C4-2B (cell line): ENCODE results near the gene ADARB2.

Experiments
- ZFX ChIP-seq: fragments of 450-650 bp; IDR thresholded peaks from 2 replicates; pipeline ENCODE4 v1.6.1; 2017
- TF ChIP-seq, protein P1 (sequence below): fragments of 450-650 bp; conservative IDR thresholded peaks from 2 replicates; pipeline ENCODE4 v1.5.1; 2017; ENCODE audit warnings: mild to moderate bottlenecking

DNA sequence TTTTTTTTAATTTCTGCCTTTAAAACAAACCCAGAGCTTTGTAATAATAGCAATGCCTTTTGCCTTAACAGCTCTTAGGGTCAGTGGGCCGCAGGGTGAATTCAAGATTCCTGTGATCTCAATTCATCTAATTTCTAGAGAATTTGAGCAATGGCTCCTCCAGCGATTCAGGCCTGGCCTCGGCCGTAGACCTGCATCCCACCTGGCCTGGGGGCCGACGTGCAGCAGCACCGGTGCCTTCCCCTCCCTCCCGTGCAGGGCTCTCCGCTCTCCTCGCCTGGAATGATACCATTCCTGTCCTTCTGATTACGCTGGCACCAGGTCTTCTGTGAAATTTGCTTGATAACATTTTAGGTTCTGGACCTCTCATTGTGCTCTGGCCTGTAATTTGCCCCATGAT lies 172.5 kb downstream of the ADARB2 start:
- TF ChIP-seq, protein P1, sequence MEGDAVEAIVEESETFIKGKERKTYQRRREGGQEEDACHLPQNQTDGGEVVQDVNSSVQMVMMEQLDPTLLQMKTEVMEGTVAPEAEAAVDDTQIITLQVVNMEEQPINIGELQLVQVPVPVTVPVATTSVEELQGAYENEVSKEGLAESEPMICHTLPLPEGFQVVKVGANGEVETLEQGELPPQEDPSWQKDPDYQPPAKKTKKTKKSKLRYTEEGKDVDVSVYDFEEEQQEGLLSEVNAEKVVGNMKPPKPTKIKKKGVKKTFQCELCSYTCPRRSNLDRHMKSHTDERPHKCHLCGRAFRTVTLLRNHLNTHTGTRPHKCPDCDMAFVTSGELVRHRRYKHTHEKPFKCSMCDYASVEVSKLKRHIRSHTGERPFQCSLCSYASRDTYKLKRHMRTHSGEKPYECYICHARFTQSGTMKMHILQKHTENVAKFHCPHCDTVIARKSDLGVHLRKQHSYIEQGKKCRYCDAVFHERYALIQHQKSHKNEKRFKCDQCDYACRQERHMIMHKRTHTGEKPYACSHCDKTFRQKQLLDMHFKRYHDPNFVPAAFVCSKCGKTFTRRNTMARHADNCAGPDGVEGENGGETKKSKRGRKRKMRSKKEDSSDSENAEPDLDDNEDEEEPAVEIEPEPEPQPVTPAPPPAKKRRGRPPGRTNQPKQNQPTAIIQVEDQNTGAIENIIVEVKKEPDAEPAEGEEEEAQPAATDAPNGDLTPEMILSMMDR: no peak
- TF ChIP-seq ZFX: no peak
